Measurements from ENCODE around the gene BOLA3.
"Not testable (repeated sequence)": the region's sequence is repeated elsewhere in the genome, so short reads cannot be mapped to it uniquely, and the experiment has no call there.

The BOLA3 gene, protein sequence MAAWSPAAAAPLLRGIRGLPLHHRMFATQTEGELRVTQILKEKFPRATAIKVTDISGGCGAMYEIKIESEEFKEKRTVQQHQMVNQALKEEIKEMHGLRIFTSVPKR

DNA sequence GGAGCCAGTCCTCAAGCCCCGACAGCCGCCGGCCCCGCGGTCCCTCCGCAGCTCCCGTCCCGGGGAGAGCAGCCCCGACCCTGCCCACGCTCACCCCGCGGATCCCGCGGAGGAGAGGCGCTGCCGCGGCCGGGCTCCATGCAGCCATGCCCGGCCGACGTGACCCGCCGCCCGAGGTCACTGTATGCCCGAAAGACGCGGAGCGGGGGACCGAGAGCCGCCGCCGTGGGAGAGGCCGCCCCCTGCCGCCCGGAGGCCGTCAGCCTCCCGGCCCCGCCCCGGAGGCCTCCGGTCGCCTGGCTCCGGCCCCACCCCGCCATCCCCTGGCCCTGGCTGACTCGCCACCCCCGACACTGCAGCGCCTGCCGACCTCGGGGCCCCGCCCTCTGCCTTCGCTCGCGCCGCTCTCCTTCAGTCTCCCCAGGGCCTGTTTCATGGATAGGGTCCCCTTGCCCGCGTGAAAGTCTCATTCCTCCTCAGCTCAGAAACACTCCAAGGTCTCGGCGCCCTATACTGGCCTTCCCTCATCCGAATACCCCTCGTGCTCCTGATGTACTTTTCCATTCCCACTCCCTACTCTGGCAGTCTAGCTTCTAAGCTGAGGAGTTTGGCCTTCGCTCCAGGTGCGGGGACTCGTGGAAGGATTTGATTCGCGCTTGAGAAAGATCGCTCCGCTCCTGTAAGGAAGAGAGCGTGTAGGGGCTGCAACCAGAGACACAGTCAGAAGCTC, at the start of gene BOLA3:
Gene BOLA3, minus strand, starts transcription at position 186 of the 730 bp plus-strand sequence. Its CDS starts 38 bp downstream, at position 148.
- peak within 1 kb of the TSS; percentile 31 for H3K27ac ChIP-seq
- no peak for DNase-seq (ENCODE audit: low read depth, low spot score)

DNA sequence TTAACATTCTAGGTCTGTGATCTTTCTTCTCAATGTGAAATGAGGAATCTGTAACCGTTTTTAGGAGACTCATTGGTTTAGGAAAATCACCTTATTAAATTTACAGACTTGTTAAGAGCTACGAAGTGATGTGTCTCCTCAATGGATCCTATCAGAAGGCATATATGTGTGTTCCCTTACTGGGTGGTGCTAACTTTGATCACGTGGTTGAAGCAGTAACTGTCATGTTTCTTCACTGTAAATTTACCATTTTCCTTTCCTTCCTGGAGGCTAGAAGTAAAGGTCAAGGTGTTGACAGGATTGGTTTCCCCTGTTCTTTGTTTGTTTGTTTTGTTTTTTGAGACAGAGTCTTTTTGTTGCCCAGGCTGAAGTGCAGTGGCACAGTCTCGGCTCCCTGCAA, 49.3 kb upstream of the BOLA3 start:
- no peak overlapping the region for H3K27ac ChIP-seq
- DNase-seq (ENCODE audit: low read depth, low spot score): no peak

DNA sequence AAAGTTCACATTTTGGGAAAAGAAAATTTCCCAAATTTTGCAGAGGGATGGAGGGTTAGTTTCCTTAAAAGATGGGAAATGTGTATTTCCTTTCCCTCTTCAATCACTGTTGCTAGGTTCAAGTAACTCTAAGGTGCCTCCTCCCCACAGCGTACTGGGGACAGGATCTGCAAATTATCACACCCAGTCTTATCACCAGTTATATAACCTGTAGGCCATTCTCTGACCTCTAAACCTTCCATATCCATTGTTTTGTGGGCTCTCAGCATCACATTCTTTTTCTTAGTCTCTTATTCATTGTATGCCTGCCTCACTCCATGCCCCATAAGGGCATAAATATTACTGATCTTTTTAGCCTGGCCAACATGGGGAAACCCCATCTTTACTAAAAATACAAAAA, 47.1 kb upstream of the BOLA3 start:
- no peak for DNase-seq (ENCODE audit: low read depth, low spot score)
- no peak overlapping the region for H3K27ac ChIP-seq

DNA sequence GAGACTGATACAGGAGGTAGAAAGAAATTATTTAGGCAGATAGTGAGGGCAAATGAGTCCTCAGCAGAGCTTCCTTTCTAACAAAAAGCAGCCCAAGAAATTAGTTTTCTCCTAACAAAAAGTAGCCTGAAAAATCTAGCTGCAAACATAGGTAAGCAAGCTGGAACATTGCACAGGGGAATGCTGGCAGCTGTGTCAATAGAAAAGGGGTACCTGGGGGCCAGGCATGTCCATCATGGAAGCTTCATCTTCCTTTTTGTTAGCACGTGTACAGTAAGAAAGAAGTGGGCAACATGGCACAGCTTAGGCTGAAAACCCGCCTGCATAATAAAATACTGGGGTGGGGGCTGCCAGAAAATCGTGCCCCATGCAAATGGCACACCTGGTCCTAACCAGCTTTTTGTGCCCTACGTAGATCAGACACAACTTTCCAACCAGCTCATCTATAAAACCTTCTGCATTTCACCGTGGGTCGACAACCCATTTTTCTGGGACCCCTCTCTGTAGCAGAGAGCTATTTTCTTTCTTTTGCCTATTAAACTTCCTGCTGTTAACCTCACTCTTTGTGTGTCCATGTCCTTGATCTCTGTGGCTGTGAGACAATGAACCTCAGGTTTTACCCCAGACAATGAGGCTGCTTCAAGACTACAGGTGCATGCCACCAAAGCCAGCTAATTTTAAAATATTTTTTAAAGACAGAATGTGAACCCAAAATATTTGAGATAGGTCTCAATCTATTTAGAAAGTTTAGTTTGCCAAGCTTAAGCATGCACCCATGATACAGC, 44.1 kb upstream of the BOLA3 start:
- no peak overlapping the region for H3K27ac ChIP-seq
- DNase-seq (ENCODE audit: low read depth, low spot score): no peak

DNA sequence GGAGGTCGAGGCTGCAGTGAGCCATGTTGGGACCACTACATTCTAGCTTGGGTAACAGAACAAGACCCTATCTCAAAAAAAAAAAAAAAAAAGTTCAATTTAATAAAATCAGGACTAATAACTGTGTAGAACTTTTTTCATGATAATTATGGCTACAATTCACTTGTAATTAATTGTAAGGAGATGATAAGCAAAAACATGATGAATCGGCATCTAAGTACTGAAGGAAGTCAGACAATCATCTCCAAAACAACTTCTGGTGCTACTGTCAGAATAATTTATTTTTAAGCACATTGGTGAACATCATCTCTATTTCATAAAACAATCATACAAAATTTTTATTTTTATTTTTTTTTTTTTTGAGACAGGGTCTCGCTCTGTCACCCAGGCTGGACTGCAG, 41.0 kb upstream of the BOLA3 start:
- peak overlapping the region; percentile 60 for H3K27ac ChIP-seq
- DNase-seq (ENCODE audit: low read depth, low spot score): no peak

DNA sequence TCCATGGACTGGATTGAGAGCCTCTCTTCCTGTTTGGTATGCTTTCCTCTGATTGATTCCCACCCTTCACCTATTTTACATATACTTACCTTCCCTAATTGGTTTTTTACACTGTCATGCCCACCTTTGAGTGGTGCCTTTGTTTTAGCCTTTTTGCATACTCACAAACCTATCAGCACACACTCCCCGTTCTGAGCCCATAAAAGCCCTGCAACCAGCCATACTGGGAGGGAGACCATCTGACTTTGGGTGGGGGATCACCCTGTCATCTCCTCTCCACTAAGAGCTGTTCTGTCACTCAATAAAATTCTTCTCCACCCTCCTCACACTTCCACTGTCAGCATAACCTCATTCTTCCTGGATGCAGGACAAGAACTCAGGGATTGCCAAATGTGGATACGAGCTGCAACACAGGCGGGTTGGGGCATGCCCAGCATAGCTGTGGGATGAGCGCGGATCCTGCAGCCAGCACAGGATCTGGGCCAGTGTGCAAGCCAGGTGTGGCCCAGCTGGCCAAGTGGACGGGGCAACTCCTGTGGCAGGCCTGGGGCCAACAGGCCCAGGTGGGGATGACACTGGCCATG, 40.4 kb upstream of the BOLA3 start:
- H3K27ac ChIP-seq: peak overlapping the region; percentile 60
- peak; percentile 89 for DNase-seq (ENCODE audit: low read depth, low spot score)

DNA sequence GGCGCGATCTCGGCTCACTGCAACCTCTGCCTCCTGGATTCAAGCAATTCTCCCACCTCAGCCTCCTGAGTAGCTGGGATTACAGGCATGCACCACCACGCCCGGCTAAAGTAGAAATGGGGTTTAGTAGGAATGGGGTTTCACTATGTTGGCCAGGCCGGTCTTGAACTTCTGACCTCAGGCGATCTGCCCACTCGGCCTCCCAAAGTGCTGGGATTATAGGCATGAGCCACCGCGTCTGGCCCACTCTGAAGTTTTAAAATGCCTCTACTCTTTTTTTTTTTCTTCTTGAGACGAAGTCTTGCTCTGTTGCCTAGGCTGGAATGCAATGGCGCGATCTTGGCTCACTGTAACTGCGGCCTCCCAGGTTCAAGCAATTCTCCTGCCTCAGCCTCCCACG, 39.0 kb upstream of the BOLA3 start:
- not testable (repeated sequence) for DNase-seq (ENCODE audit: low read depth, low spot score); H3K27ac ChIP-seq

DNA sequence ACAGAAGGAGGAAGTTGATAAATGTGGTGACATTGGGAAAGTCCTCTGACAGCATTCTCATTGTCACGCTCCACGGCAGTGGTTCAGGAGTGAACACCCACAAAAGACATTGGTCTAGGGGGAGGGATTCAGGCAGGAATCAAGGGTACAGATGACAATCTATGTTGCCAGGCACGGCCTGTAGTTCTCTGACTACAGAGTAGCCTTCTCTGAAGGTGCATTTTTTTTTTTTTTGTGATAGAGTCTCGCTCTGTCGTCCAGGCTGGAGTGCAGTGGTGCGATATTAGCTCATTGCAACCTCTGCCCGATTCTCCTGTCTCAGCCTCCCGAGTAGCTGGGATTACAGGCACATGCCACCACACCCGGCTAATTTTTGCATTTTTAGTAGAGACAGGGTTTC, 38.3 kb upstream of the BOLA3 start:
- DNase-seq (ENCODE audit: low read depth, low spot score): no peak
- no peak overlapping the region for H3K27ac ChIP-seq

DNA sequence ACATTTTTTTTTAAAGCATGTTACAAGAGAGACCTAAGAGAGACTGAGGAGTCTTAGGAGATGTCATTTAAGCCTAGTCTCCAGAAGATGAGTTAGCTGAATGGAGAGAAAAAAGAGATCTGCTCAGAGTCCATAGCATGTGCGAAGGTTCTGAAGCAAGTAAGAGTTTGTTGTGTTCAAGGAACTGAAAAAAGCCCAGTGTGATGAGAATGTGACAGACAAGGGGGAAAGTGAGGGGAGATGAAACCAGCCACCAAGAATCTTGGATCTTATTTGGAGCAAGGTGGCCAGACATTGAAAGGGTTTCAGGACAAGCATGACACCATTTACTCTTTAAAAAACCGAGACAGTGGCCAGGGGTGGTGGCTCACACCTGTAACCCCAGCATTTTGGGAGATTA, 36.2 kb upstream of the BOLA3 start:
- no peak for DNase-seq (ENCODE audit: low read depth, low spot score)
- no peak overlapping the region for H3K27ac ChIP-seq

DNA sequence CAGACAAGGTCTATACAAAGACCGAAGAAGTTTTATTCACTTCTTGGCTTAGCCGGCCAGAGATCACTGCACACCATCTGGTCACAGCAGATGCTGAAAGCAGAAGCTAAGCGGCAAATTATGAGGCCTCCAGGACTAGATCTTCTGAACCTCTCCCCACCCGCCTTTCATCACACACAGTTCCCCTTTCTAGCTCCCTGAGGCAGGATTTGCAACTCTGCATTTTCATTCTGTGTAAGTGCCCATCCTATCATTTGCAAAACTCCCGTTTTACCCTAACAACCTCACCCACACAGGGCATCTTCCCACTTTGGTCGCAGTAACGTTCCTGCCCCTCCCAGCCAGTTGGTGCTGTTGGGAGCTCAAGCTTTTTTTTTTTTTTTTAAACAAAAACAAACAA, 34.0 kb upstream of the BOLA3 start:
- DNase-seq (ENCODE audit: low read depth, low spot score): no peak
- no peak overlapping the region for H3K27ac ChIP-seq

DNA sequence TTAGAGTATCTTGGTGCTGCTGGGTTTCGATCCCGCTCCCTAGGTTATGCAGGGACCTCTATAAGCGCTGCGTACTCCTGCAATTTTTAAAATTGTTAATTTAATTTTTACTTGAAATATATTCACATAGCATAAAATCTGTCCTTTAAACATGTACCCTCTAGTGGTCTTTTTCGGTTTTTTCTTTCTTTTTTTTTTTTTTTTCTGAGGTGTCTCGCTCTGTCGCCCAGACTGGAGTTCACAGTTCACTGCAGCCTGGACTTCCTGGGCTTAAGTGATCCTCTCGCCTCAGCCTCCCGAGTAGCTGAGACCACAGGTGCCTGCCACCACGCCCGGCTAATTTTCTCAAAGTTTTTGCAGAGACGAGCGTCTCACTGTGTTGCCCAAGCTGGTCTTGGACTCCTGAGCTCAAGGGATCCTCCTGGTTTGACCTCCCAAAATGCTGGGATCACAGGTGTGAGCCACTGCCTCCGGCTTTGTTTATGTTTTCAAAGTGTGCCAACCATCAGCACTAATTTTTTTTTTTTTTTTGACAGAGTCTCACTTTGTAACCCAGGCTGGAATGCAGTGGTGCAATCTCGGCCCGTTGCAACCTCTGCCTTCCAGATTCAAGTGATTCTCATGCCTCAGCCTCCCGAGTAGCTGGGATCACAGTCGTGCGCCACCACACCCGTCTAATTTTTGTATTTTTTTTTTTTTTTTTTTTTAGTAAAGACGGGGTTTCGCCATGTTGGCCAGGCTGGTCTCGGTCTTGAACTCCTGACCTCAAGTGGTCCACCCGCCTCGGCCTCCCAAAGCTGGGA, 31.6 kb upstream of the BOLA3 start:
- DNase-seq (ENCODE audit: low read depth, low spot score): no peak
- H3K27ac ChIP-seq: peak overlapping the region; percentile 78

DNA sequence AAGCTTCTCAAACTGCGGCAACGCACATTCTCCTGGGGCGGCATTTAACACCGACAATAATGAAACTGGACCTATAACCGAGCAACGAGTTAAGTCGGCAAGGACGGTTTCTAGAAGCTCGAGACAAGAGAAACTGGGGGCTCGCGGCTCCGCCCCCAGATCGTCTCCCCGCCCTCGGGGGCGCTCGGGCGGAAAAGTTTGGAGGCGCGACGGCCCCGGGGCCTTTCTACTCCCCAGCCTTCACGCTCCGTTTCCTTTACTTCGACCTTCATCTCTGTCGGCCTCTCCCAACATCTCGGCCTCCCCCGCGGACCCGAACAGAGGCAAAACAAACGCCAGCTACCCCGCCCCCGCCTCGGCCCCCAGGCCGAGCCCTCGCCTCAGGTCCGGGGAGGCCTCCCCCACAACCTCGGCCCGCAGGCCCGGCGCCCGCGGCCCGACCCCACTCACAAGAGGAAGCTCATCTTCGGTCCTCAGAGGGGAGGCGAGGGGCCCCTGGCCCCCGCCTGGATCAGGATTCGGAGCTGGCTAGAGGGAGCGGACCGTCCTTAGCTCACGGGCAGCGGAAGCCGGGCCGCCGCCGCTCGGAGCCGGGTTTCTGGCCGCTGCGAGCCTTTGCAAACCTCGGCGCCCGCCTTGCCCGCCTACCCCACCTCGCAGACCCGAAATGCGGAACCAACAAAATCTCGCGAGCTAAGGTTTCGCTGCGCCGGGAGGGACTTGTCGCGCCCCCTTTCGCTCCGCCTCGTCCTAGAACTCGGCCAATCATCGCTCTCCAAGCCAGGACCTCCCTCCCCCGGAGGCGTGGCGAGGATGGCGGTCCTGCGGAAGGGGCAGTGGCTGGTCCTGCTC, 30.7 kb upstream of the BOLA3 start, which contains the start of gene MOB1A:
Gene MOB1A, minus strand, starts transcription at position 669 of the 852 bp plus-strand sequence. Its CDS starts 205 bp downstream, at position 464.
- peak; percentile 92 for DNase-seq (ENCODE audit: low read depth, low spot score)
- H3K27ac ChIP-seq: peak within 1 kb of the TSS; percentile 78

DNA sequence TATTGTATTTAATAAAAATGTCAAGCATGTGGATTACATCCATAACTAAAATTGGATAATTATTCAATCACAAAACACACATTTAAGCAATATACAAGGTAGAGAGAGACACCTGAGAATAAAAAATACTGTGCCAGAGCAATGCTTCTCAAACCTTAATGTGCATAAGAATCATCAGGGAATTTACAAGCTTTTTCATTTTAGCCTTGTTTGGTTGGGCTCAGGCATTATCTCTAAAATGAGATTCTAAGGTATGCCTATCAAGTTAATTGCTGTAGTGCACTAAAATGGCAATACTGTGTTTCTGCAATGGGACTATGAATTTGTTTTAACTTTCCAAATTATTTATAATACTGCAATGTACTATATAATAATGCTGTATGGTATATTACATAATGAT, 30.0 kb upstream of the BOLA3 start:
- H3K27ac ChIP-seq: peak overlapping the region; percentile 78
- no peak for DNase-seq (ENCODE audit: low read depth, low spot score)

DNA sequence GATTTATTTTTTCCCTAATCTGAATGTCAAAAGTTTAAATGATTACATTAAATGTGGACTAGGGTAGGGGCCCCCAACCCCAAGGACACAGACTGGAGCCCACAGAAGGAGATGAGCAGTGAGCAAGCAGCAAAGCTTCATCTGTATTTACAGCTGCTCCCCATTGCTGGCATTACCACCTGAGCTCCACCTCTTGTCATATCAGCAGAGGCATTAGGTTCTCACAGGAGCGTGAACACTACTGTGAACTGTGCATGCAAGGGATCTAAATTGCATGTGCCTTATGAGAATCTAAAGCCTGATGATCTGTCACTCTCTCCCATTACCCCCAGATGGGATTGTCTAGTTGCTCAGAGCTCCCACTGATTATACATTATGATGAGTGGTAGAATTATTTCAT, 27.2 kb upstream of the BOLA3 start:
- no peak for DNase-seq (ENCODE audit: low read depth, low spot score)
- no peak overlapping the region for H3K27ac ChIP-seq

DNA sequence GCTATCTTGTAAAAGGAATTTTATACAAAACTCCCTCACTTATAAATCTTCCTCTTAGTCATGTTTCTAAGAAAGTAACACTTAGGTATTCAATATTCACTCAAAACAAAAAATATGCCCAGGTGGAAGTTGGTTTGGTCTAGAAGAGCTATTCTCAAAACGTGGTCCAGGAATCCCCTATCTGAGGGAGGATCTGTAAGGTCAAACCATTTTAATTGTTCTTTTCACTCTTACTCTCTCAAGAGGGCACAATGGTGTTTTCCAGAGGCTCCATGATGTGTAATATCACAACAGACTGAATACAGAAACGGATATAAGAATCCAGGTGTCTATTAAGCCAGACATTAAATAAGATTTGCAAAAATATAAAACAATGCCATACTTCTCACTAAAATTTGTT, 21.0 kb upstream of the BOLA3 start:
- no peak for DNase-seq (ENCODE audit: low read depth, low spot score)

DNA sequence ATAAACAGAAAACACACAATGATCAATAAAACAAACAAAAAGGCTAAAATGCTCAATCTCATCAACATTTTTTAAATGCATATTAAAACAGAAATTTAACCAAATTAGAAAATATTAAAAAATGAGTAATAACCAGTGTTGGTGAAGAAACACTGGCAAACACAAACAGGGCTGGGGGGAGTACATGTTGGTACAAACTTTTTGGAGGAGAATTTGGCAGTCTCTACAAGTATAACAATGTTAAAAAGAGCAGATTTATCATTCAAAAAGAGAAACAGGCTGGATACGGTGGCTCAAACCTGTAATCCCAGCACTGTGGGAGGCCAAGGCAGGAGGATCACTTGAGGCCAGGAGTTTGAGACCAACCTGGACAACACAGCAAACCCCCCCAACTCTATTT, 17.0 kb upstream of the BOLA3 start:
- DNase-seq (ENCODE audit: low read depth, low spot score): no peak
- H3K27ac ChIP-seq: no peak overlapping the region

More for the DNA sequence above, 21.0 kb upstream of the BOLA3 start:
- no peak overlapping the region for H3K27ac ChIP-seq

DNA sequence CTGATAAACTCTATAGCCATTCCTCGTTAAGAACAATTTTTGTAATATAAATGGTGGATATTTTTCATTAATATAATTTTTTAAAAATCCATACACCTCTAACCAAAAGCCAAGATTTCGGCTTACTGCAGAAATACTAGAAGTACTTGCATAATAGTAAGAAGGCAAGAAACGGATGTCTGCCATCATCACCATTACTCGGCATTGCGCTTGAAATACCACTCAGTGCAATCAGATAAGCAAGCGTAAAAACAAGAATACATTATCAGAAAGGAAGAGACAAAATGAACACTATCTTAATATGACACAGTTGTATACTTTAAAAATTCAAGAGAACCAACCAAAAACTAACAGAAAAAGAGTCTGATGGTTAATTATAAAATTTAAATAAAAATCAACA, 15.2 kb upstream of the BOLA3 start:
- DNase-seq (ENCODE audit: low read depth, low spot score): no peak
- H3K27ac ChIP-seq: no peak overlapping the region

DNA sequence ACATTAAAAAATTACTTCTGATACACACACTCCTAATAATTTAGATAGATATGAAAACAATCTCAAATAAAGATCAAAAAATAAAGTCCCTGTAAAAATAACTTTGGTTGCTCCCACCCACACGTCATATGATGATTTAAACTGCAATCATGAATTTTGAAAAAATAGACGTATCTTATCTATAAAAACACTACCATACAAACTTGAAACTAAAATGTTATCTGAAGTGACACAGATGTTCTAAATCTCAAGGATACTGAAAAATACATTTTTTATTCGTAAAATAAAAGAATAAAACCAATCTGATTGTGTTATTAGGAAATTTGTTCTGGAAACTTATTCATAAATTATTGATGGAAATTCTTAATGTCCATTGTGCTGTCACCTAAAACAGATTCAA, 8.1 kb upstream of the BOLA3 start:
- no peak overlapping the region for H3K27ac ChIP-seq
- no peak for DNase-seq (ENCODE audit: low read depth, low spot score)

DNA sequence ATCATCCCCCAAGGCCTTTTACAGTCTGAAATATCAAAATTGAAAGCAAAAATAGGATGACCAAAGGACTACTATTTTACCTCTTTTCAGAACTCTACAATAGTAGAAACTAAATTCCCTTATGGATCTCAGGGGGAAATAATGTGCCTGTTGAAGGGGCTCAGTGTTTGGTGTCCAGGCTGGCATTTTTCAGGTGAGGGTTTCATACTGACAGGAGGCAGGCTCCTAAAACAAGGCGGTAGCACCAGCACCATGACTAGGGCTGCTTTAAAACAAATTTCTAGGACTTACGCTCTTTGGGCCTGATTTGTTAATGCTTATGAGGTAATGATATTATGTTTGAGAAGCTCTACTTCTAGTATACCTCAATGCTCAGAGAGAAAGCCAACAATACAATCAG, 5.2 kb upstream of the BOLA3 start:
- no peak overlapping the region for H3K27ac ChIP-seq
- DNase-seq (ENCODE audit: low read depth, low spot score): no peak

Measured in epithelial cell of prostate (primary cell).